ENCODE measurements around the gene EPB41L1. TPM values are rescaled to one million over a fixed set of nuclear protein-coding genes. Genes with fewer than 3 reads are reported as not detected.

The EPB41L1 gene
- total and polyA plus RNA-seq, 2 experiments from 2014 or later, result 24.1 to 48.7 TPM

DNA sequence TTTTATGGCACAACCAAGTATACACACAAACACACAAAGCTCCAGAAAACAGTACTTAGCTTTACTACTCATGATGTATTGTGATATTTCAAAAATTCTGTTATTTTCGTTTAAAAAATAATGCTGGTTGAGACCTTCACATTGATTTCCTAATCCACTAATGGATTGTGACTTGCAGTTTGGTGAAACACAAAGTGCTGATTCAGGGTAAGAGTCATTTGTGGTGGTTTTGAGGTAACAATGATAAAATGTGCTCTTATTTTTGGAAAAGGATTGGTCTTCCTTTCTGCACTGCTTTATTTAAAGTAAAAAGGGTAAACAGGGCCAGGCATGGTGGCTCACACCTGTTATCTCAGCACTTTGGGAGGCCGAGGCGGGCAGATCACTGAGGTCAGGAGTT lies 83.6 kb downstream of the EPB41L1 start:
- no peak overlapping the region for H3K27ac Mint-ChIP-seq
- no peaks in the 10 kb centered on the region for H3K27me3 ChIP-seq (ENCODE audit: insufficient read depth)
- H3K36me3 Mint-ChIP-seq (ENCODE audit: low read depth), result peaks cover 22% of the 10 kb centered on the region; the same call in 2 of the 3 replicates
- no peaks in the 10 kb centered on the region for H3K27me3 Mint-ChIP-seq (ENCODE audit: insufficient read depth, low read depth, poor library complexity)
- TF ChIP-seq NANOG (IDR thresholded peaks at IDR 0.05; ENCODE audit: borderline replicate concordance), result no peak
- TF ChIP-seq, protein P1, sequence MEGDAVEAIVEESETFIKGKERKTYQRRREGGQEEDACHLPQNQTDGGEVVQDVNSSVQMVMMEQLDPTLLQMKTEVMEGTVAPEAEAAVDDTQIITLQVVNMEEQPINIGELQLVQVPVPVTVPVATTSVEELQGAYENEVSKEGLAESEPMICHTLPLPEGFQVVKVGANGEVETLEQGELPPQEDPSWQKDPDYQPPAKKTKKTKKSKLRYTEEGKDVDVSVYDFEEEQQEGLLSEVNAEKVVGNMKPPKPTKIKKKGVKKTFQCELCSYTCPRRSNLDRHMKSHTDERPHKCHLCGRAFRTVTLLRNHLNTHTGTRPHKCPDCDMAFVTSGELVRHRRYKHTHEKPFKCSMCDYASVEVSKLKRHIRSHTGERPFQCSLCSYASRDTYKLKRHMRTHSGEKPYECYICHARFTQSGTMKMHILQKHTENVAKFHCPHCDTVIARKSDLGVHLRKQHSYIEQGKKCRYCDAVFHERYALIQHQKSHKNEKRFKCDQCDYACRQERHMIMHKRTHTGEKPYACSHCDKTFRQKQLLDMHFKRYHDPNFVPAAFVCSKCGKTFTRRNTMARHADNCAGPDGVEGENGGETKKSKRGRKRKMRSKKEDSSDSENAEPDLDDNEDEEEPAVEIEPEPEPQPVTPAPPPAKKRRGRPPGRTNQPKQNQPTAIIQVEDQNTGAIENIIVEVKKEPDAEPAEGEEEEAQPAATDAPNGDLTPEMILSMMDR (conservative IDR thresholded peaks at IDR 0.05; ENCODE audit: low read depth in 2 of 2), result no peak
- no peak for TF ChIP-seq ZNF331 (CRISPR knock-in tag; IDR thresholded peaks at IDR 0.05; ENCODE audit: low read depth)
- TF ChIP-seq EZH2phosphoT487 (IDR thresholded peaks at IDR 0.05; ENCODE audit: unreplicated experiment), result no peak
- no peak for TF ChIP-seq POLR2AphosphoS5 (IDR thresholded peaks at IDR 0.05; ENCODE audit: low read depth)
- TF ChIP-seq STAT1 (IDR thresholded peaks at IDR 0.05; ENCODE audit: unreplicated experiment), result no peak
- no peak for TF ChIP-seq EZH2 (IDR thresholded peaks at IDR 0.05; ENCODE audit: low read depth, unreplicated experiment)
- TF ChIP-seq, protein P2, sequence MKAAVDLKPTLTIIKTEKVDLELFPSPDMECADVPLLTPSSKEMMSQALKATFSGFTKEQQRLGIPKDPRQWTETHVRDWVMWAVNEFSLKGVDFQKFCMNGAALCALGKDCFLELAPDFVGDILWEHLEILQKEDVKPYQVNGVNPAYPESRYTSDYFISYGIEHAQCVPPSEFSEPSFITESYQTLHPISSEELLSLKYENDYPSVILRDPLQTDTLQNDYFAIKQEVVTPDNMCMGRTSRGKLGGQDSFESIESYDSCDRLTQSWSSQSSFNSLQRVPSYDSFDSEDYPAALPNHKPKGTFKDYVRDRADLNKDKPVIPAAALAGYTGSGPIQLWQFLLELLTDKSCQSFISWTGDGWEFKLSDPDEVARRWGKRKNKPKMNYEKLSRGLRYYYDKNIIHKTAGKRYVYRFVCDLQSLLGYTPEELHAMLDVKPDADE (IDR thresholded peaks at IDR 0.05), result no peak
- no peak for TF ChIP-seq CREB1 (CRISPR knock-in tag; IDR thresholded peaks at IDR 0.05; ENCODE audit: low read depth)
- no peak for TF ChIP-seq ZNF462 (CRISPR knock-in tag; IDR thresholded peaks at IDR 0.05)
- TF ChIP-seq ZNF114 (CRISPR knock-in tag; IDR thresholded peaks at IDR 0.05), result no peak
- no peak for TF ChIP-seq JUNB (IDR thresholded peaks at IDR 0.05; ENCODE audit: unreplicated experiment)
- no peak for TF ChIP-seq REST (IDR thresholded peaks at IDR 0.05; ENCODE audit: unreplicated experiment)
- H3K4me3 ChIP-seq, result no peak overlapping the region
- peaks cover 13% of the 10 kb centered on the region for H3K4me1 Mint-ChIP-seq
- no peak overlapping the region for H3K4me2 ChIP-seq
- 0 out of 2 replicates have a peak, but pooled peaks cover 9% of the 10 kb centered on the region for H3K36me3 ChIP-seq (ENCODE audit: insufficient read depth)
- no peak overlapping the region for H3K27ac ChIP-seq (ENCODE audit: low read depth)
- no peaks in the 10 kb centered on the region for H3K9me3 Mint-ChIP-seq
- no peak overlapping the region; the same call in 2 of the 3 replicates for H3K4me3 Mint-ChIP-seq
- no peaks in the 10 kb centered on the region for H3F3A ChIP-seq (replicated peaks; ENCODE audit: low read depth)
- no peak overlapping the region for H2AFZ ChIP-seq
- peaks cover 12% of the 10 kb centered on the region for H4K20me1 ChIP-seq (replicated peaks; ENCODE audit: insufficient read depth)
- ATAC-seq (no peak), DNase-seq (ENCODE audit: low spot score) (no peak)
- H3K9me2 ChIP-seq (ENCODE audit: insufficient read depth), result no peaks in the 10 kb centered on the region
- H3K4me1 ChIP-seq (ENCODE audit: insufficient read depth), result peaks cover 15% of the 10 kb centered on the region
- peaks cover 51% of the 10 kb centered on the region for H3K79me2 ChIP-seq (replicated peaks; ENCODE audit: insufficient read depth)
